ENCODE data around the gene TMEM253. TPM values are rescaled to one million over a fixed set of nuclear protein-coding genes. Genes with fewer than 3 reads are reported as not detected.

The TMEM253 gene
- total RNA-seq, 1 experiment from 2014 or later, result 0.50 TPM

Small RNAs within 50 kb of the gene (small RNA-seq; reads per million reads assigned to genes)
- gene RNU6-252P, result not detected

Other genes with a start within 250 kb of the TMEM253 start
- gene RNASE3, start 209.7 kb upstream of the TMEM253 start, total RNA-seq (2014; rRNA removed; shearing (Covaris generic)), result not detected in 2 replicates
- gene RNASE2, start 145.6 kb upstream of the TMEM253 start, total RNA-seq (2014; rRNA removed; shearing (Covaris generic)), result not detected in 2 replicates
- gene METTL17, start 111.1 kb upstream of the TMEM253 start, total RNA-seq (2014; rRNA removed; shearing (Covaris generic)), result 100 and 101 TPM in 2 replicates
- gene SLC39A2, start 101.8 kb upstream of the TMEM253 start, total RNA-seq (2014; rRNA removed; shearing (Covaris generic)), result 0.05 TPM in 1 of 2 replicates, not detected in the other
- gene NDRG2, start 76.0 kb upstream of the TMEM253 start, total RNA-seq (2014; rRNA removed; shearing (Covaris generic)), result 13.1 and 16.9 TPM in 2 replicates
- gene TPPP2, start 70.8 kb upstream of the TMEM253 start, total RNA-seq (2014; rRNA removed; shearing (Covaris generic)), result not detected in 2 replicates
- gene RNASE13, start 66.3 kb upstream of the TMEM253 start, total RNA-seq (2014; rRNA removed; shearing (Covaris generic)), result not detected in 2 replicates
- 0.43 TPM in 1 of 2 replicates, not detected in the other for gene RNASE7, start 58.7 kb upstream of the TMEM253 start, total RNA-seq (2014; rRNA removed; shearing (Covaris generic))
- not detected in 2 replicates for gene RNASE8, start 43.2 kb upstream of the TMEM253 start, total RNA-seq (2014; rRNA removed; shearing (Covaris generic))
- gene ARHGEF40, start 30.8 kb upstream of the TMEM253 start, total RNA-seq (2014; rRNA removed; shearing (Covaris generic)), result 16.5 and 18.8 TPM in 2 replicates
- gene ZNF219, start 2.4 kb upstream of the TMEM253 start, total RNA-seq (2014; rRNA removed; shearing (Covaris generic)), result 15.0 and 18.7 TPM in 2 replicates
- gene OR5AU1, start 55.0 kb downstream of the TMEM253 start, total RNA-seq (2014; rRNA removed; shearing (Covaris generic)), result not detected in 2 replicates
- gene HNRNPC, start 168.4 kb downstream of the TMEM253 start, total RNA-seq (2014; rRNA removed; shearing (Covaris generic)), result 1,396 and 1,870 TPM in 2 replicates
- gene RPGRIP1, start 179.0 kb downstream of the TMEM253 start, total RNA-seq (2014; rRNA removed; shearing (Covaris generic)), result not detected in 2 replicates